ENCODE measurements around the gene MCRIP2.
A peak's percentile ranks its signal among the peaks of the same experiment; 100 is the strongest.

The MCRIP2 gene

GRCh38 chr16:631808-632358 lies 9.7 kb upstream of the MCRIP2 start:
- DNase-seq (ENCODE audit: low spot score): no peak

GRCh38 chr16:632486-633335 lies 8.9 kb upstream of the MCRIP2 start:
- no peak for DNase-seq (ENCODE audit: low spot score)

DNA sequence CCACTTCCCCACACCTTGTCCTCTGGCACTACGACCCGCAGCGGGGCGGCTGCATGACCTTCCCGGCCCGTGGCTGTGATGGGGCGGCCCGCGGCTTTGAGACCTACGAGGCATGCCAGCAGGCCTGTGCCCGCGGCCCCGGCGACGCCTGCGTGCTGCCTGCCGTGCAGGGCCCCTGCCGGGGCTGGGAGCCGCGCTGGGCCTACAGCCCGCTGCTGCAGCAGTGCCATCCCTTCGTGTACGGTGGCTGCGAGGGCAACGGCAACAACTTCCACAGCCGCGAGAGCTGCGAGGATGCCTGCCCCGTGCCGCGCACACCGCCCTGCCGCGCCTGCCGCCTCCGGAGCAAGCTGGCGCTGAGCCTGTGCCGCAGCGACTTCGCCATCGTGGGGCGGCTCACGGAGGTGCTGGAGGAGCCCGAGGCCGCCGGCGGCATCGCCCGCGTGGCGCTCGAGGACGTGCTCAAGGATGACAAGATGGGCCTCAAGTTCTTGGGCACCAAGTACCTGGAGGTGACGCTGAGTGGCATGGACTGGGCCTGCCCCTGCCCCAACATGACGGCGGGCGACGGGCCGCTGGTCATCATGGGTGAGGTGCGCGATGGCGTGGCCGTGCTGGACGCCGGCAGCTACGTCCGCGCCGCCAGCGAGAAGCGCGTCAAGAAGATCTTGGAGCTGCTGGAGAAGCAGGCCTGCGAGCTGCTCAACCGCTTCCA lies 8.1 kb upstream of the MCRIP2 start:
- no peak for DNase-seq (ENCODE audit: low spot score)

GRCh38 chr16:634051-634670 lies 7.5 kb upstream of the MCRIP2 start:
- no peak for DNase-seq (ENCODE audit: low spot score)

DNA sequence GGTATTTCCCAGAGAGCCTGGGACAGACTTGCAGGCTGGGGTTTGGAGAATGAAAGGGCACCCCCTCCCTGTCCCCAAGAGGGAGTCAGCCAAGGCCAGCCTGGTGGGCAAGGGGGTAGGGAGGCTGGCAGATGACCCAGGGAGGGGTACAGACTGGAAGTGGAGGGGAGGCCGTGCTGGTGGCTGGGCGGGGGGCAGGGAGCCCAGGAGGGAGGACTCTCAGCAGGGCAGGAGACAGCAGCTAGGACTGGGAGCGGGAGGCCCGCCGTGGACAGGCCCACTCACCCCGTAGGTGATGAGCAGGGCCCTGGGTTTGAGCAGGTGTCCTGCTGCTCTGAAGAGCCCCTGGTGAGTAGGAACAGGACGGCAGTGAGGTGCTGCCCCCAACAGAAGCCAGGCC lies 6.6 kb upstream of the MCRIP2 start:
- no peak for DNase-seq (ENCODE audit: low spot score)

GRCh38 chr16:635573-636205 lies 5.9 kb upstream of the MCRIP2 start:
- DNase-seq (ENCODE audit: low spot score): no peak

GRCh38 chr16:636206-637080 lies 5.2 kb upstream of the MCRIP2 start, which contains the start of gene METTL26:
TSS of gene METTL26 (minus strand) at chr16:636305. CDS start at chr16:636290, 15 bp downstream.
- DNase-seq (ENCODE audit: low spot score): peak; percentile 95

DNA sequence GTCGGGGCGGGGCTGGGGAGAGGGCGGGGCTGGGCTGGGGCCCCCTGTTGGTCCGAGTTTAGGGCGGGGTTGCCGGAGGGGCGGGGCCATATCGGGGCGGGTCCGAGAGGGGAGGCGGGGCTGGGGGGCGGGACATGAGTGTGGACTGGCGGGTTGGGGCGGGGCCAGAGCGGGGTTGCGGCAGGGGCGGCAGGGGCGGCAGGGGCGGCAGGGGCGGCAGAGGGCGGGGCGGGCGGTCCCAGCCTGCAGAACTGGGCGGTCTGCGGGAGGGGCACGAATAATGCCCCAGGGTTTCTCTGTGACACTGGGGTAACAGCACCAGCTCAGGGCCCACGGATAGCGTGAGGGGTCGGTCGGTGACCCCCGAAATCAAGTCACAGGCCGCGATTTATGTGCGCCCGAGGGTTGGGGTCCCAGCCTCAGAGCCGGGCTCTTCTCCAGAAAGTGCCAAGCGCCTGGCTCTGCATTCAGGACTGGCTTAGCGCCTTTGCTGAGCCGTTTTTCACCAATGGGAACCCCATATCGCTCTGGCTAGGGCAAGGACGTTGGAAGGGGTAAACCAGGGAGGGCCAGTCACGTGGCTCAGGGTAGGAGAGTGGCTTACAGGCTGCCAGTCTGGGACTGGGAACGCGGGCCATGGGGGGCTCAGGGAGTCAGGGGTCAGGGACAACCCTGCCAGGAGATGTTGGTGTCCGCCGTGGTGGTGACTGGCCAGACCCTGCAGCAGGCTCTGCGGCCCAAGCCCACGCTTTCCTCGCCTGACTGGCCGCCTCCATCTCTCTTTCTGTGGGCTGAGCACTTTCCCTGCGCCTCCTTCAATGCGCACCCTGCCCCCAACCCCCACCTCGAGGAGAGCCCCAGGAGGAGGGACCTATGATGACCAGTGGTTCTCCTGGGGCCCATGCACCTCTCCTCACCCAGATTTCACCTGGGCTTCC lies 4.3 kb upstream of the MCRIP2 start:
- peak; percentile 51 for DNase-seq (ENCODE audit: low spot score)

GRCh38 chr16:638034-638543 lies 3.5 kb upstream of the MCRIP2 start:
- DNase-seq (ENCODE audit: low spot score): no peak

DNA sequence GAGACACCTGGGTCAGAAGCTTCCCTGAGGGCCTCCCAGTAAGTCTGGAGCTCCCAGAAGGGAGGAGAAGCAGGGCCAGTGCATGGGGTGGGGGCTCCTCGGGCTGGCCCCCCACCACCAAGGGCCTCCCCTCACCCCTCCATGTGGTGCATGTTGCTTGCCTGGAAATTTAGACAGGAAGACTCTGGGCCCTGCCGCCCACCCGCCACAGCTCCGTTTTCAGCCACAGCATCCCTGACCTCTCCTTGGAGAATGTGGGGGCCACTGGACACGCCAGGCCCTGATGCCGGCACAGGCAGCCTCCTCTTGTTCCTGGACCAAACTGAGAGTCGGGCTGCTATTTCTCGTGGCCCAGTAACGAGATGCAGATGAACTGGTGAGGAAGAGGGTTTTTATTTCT lies 2.8 kb upstream of the MCRIP2 start:
- DNase-seq (ENCODE audit: low spot score): no peak

GRCh38 chr16:640614-641013 lies 1.0 kb upstream of the MCRIP2 start:
- DNase-seq (ENCODE audit: low spot score): no peak

DNA sequence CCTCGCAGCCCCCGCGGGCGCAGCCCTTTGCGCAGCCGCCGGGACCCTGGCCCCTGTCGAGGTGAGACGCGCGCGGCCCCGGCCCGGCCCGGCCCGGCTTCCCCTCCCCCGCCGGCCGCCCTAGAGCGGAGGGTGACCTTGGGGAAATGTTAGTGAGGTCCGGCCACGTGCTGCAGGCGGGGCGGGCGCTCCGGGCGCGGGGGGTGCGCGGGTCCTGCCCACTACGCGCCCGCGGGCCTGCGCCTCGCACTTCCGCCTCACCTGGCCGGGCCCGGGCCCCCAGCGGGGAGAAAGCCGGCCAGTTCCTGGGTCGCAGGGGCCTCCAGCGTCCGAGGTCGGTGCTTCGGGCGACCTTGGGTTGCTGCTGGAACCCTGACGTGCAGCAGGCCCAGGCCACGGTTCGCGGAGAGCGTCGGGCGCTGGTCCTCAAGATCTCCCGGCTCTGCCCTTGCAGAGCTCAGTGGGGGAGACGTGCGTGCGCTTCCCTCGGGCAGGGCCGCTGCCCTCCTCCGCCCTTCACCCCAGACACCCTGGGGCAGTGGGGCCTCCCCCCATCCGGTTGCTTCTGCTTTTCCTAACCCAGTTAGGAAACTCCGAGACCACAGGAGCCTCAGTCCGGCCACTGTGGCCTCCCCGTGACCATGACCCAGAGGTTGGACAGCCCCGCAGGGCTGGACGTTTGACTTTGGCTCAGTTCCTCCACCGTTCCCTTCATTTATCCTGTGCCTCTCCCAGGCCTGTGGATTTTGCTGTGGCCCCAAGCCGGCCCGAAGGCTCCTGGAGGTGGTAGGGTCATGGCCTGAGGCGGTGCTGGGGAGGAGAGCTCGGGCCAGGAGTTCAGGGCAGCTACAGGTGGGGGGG lies 791 bp downstream of the MCRIP2 start:
- DNase-seq (ENCODE audit: low spot score): no peak

GRCh38 chr16:643050-643368 lies 1.4 kb downstream of the MCRIP2 start:
- DNase-seq (ENCODE audit: low spot score): no peak

DNA sequence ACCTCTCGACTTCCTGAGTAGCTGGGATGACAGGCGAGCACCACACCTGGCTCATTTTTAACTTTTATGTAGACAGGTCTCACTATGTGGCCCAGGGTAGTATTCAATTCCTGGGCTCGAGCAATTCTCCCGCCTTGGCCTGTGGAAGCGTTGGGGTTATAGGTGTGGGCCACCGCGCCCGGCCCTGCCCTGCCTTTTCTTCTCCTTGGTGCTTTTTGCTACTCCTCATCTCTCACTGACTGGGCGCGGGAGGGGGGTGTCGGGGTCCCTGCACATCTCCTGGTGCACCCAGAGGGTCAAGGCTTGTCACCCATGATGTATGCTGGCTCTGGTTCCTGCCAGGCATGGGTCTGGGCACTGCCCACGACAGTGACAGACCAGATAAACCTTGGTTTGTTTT lies 2.9 kb downstream of the MCRIP2 start:
- no peak for DNase-seq (ENCODE audit: low spot score)

GRCh38 chr16:645852-646678 lies 4.4 kb downstream of the MCRIP2 start:
- DNase-seq (ENCODE audit: low spot score): no peak

- no peak for DNase-seq (ENCODE audit: low spot score)
Observed at GRCh38 chr16:646679-647172, 5.1 kb downstream of the MCRIP2 start.

- no peak for DNase-seq (ENCODE audit: low spot score)
Observed at GRCh38 chr16:647173-647902, 5.7 kb downstream of the MCRIP2 start.
